Omental fat pad (tissue), 4 donors: Measurements from ENCODE around the gene RANGAP1. TPM values are rescaled to one million over a fixed set of nuclear protein-coding genes. Genes with fewer than 3 reads are reported as not detected.

Experiments used
- ATAC-seq: fragments of 150-250 bp; one replicate; pipeline ENCODE4 v1.9.1; 2016; ENCODE audit warnings: mild to moderate bottlenecking, moderate library complexity; ENCODE audit not compliant: low FRiP score
- DNase-seq: peaks from one replicate; pipeline ENCODE4 v3.0.0-alpha.2; 2019; ENCODE audit warnings: low spot score
- total RNA-seq, 4 donors: library from RNA; depleted of rRNA; stranded (reverse); fragments of >200 nt; gene quantifications; one replicate each; pipeline ENCODE4 v1.1.0, GENCODE V29; 2016
- TF ChIP-seq, protein P1 (sequence below), 3 donors: fragments of 450-650 bp; IDR thresholded peaks; one replicate each; pipeline ENCODE4 v1.5.1; 2016 to 2017; ENCODE audit warnings: antibody characterized with exemption in 3 of 3, mild to moderate bottlenecking in 3 of 3, moderate library complexity in 2 of 3

The RANGAP1 gene
- total RNA-seq, 4 donors from 2014 or later, result 30.9 to 49.8 (median 34.1) TPM

DNA sequence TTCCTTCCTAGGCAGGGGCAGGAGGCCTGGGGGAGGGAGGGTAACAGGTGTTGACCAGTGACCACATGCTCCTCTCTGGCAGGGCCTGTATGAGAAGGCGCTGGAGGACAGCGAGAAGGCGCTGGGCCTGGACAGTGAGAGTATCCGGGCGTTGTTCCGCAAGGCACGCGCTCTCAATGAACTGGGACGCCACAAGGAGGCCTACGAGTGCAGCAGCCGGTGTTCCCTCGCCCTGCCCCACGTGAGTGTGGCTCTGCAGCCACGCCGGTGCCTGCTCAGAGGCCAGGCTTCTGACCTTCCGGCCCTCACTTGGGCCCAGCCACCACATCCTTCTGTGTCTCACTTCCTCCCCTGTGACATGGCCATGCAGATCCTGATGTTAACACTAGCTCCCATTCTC is 41.1 kb upstream of the RANGAP1 start:
- TF ChIP-seq, protein P1, sequence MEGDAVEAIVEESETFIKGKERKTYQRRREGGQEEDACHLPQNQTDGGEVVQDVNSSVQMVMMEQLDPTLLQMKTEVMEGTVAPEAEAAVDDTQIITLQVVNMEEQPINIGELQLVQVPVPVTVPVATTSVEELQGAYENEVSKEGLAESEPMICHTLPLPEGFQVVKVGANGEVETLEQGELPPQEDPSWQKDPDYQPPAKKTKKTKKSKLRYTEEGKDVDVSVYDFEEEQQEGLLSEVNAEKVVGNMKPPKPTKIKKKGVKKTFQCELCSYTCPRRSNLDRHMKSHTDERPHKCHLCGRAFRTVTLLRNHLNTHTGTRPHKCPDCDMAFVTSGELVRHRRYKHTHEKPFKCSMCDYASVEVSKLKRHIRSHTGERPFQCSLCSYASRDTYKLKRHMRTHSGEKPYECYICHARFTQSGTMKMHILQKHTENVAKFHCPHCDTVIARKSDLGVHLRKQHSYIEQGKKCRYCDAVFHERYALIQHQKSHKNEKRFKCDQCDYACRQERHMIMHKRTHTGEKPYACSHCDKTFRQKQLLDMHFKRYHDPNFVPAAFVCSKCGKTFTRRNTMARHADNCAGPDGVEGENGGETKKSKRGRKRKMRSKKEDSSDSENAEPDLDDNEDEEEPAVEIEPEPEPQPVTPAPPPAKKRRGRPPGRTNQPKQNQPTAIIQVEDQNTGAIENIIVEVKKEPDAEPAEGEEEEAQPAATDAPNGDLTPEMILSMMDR (IDR thresholded peaks at IDR 0.05), result no peak
- DNase-seq, result no peak
- peak; percentile 21 for ATAC-seq

DNA sequence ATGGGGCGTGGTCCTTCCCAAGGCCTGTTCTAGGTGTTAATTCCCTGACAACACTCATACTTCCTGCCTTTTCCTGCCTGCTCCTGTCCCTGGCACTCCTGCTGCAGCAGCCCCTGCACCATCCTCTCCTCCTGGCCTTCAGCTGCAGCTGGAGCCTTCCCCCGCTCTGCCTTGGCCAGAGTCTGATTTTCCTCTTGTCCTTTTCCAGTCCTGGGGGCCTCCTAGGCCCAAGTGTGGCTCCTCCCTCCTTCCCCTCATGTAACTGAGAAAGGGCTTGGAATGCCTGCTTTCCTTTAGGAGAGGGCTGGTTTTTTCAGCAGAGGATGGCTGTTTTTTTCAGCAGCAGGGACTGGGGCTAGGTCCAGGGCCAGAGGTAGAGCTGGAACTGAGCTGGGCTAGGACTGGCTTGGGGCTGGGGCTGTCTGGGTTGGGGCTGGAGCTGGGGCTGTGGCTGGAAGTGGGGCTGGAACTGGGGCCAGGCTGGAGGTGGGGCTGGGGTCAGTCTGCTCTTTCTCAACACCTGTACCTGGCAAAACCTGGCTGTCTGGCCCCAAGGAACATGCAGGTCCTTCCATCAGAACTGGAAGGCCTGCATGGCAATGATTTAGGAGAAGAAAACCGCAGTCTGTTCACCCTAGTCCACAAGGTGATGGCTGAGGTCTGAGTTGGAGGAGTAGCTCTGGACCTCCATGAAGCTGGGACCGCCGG is 39.0 kb upstream of the RANGAP1 start:
- TF ChIP-seq, protein P1 (IDR thresholded peaks at IDR 0.05), result no peak

GRCh38 chr22:41320416-41321240 is 34.6 kb upstream of the RANGAP1 start:
- no peak for DNase-seq
- TF ChIP-seq, protein P1 (IDR thresholded peaks at IDR 0.05), result no peak
- no peak for ATAC-seq

More for the DNA sequence above, 39.0 kb upstream of the RANGAP1 start:
- no peak for ATAC-seq
- no peak for DNase-seq

GRCh38 chr22:41315586-41315985 is 29.6 kb upstream of the RANGAP1 start:
- no peak for DNase-seq
- TF ChIP-seq, protein P1 (IDR thresholded peaks at IDR 0.05), result no peak
- ATAC-seq, result no peak

- DNase-seq, result no peak
- ATAC-seq, result no peak
- TF ChIP-seq, protein P1 (IDR thresholded peaks at IDR 0.05), result no peak
These were observed 28.8 kb upstream of the RANGAP1 start for GRCh38 chr22:41314821-41315220.

- TF ChIP-seq, protein P1 (IDR thresholded peaks at IDR 0.05), result no peak
- no peak for DNase-seq
These were observed 25.5 kb upstream of the RANGAP1 start for GRCh38 chr22:41311487-41311886.

More at GRCh38 chr22:41311487-41311886, 25.5 kb upstream of the RANGAP1 start:
- no peak for ATAC-seq
